ENCODE data around the gene SGSH. TPM values are rescaled to one million over a fixed set of nuclear protein-coding genes. Genes with fewer than 3 reads are reported as not detected.

Gene SGSH
- total RNA-seq, result 10 to 100 TPM; 27.0 to 79.3 (median 31.2) TPM

DNA sequence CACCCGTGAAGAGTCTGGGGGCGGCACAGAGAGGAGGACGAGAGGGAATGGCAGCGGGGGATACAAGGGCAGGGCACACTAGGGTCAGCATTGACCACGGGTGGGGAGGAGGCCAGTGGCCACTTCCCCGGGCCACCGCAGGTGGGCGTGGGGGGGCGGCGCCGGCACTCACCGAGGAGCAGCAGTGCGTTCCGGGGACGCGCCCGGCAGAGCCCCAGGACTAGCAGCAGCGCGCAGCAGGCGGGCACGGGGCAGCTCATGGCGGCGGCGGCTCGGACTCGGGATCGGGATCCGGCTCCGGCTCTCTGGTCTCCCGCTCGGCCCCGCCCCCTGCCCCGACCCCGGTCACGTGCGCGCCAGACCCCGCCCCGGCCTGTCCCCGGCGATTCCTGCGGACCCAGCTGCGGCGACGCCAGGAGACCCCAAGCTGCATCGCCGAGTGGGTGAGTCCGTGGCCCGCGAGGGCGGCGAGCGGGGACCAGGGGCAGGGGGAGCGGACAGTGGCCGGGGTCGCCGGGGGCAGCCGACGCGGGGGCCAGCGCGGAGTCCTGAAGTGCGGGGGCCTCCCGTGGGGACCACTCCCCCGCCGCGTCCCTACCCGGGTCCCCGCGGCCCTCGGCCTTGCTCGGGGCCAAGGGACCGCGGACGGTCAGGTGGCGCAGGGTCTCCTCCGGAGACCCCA lies at the start of gene SGSH, which contains the start of gene SLC26A11:
SGSH (minus strand) TSS at position 280 of the 682 bp plus-strand sequence; CDS start at position 260, 20 bp downstream.
SLC26A11 (plus strand) TSS at position 374 of the 682 bp plus-strand sequence. CDS start 1,134 bp downstream, outside the sequence.
- WGBS, result 0% methylated on average over 4 of the region's 77 CpGs
- peak; percentile 86 to 93 for DNase-seq (ENCODE audit: low spot score in 2 of 2)
- peak within 1 kb of the TSS; percentile 87 for H3K27ac ChIP-seq
- TF ChIP-seq POLR2A (IDR thresholded peaks at IDR 0.05) (peak in 1 of 2 donors; percentile 18), POLR2AphosphoS5 (IDR thresholded peaks at IDR 0.05) (no peak), EP300 (IDR thresholded peaks at IDR 0.05) (no peak)
- TF ChIP-seq, protein P1, sequence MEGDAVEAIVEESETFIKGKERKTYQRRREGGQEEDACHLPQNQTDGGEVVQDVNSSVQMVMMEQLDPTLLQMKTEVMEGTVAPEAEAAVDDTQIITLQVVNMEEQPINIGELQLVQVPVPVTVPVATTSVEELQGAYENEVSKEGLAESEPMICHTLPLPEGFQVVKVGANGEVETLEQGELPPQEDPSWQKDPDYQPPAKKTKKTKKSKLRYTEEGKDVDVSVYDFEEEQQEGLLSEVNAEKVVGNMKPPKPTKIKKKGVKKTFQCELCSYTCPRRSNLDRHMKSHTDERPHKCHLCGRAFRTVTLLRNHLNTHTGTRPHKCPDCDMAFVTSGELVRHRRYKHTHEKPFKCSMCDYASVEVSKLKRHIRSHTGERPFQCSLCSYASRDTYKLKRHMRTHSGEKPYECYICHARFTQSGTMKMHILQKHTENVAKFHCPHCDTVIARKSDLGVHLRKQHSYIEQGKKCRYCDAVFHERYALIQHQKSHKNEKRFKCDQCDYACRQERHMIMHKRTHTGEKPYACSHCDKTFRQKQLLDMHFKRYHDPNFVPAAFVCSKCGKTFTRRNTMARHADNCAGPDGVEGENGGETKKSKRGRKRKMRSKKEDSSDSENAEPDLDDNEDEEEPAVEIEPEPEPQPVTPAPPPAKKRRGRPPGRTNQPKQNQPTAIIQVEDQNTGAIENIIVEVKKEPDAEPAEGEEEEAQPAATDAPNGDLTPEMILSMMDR (IDR thresholded peaks at IDR 0.05), result no peak
- H3K27me3 ChIP-seq, result no peaks in the 10 kb centered on the region
- H3K4me3 ChIP-seq, result peak within 1 kb of the TSS; percentile 94
- H3K36me3 ChIP-seq, result peaks cover 28% of the 10 kb centered on the region
- peaks cover 27% of the 10 kb centered on the region for H3K4me1 ChIP-seq
- H3K9me3 ChIP-seq, result no peaks in the 10 kb centered on the region

DNA sequence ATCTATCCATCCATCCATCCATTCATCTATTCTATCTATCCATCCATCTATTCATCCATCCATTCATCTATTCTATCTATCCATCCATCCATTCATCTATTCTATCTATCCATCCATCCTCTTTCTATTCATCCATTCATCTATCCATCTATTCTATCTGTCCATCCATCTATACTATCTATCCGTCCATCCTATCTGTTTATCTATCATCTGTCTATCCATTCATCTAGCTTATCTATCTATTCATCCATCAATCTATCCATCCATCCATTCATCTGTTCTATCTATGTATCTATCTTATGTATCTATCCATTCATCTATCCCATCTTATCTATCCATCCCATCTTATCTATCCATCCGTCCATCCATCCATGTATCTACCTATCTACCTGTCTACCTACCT lies 49.3 kb upstream of the SGSH start:
- Histone ChIP-seq H3K36me3 (peaks cover 38% of the 10 kb centered on the region), H3K27ac (no peak overlapping the region)

DNA sequence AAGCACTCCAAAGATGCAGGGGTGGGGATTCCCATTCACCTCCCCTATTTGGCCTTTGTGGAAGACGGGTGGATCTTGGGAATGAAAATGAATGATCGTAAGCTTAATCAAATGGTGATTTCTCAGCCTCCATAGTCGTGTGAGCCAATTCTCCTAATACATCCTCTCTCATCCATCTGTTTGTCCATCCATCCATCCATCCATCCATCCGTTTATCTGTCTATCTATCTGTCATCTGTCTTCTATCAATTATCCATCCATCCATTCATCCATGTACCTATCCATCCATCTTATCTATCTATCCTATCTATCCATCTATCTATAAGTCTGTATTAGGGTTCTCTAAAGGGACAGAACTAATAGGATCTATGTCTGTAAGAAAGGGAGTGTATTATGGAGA lies 48.3 kb upstream of the SGSH start:
- no peak for TF ChIP-seq EP300 (IDR thresholded peaks at IDR 0.05)
- no peak for TF ChIP-seq POLR2AphosphoS5 (IDR thresholded peaks at IDR 0.05)
- TF ChIP-seq POLR2A (IDR thresholded peaks at IDR 0.05), result no peak
- TF ChIP-seq, protein P1 (IDR thresholded peaks at IDR 0.05), result no peak
- H3K4me1 ChIP-seq, result peaks cover 15% of the 10 kb centered on the region
- no peak overlapping the region for H3K4me3 ChIP-seq
- 85% methylated on average over 4 of the region's 4 CpGs for WGBS
- no peaks in the 10 kb centered on the region for H3K27me3 ChIP-seq
- no peaks in the 10 kb centered on the region for H3K9me3 ChIP-seq
- no peak overlapping the region for H3K27ac ChIP-seq
- no peak for DNase-seq (ENCODE audit: low spot score in 2 of 2)
- H3K36me3 ChIP-seq, result peaks cover 36% of the 10 kb centered on the region

More for the DNA sequence above, 49.3 kb upstream of the SGSH start:
- H3K9me3 ChIP-seq, result no peaks in the 10 kb centered on the region
- no peak overlapping the region for H3K4me3 ChIP-seq
- WGBS, result 94% methylated on average over 2 of the region's 2 CpGs
- no peaks in the 10 kb centered on the region for H3K27me3 ChIP-seq
- TF ChIP-seq POLR2AphosphoS5 (IDR thresholded peaks at IDR 0.05) (no peak), POLR2A (IDR thresholded peaks at IDR 0.05) (no peak), EP300 (IDR thresholded peaks at IDR 0.05) (no peak)
- no peak for DNase-seq (ENCODE audit: low spot score in 2 of 2)
- peaks cover 11% of the 10 kb centered on the region for H3K4me1 ChIP-seq

DNA sequence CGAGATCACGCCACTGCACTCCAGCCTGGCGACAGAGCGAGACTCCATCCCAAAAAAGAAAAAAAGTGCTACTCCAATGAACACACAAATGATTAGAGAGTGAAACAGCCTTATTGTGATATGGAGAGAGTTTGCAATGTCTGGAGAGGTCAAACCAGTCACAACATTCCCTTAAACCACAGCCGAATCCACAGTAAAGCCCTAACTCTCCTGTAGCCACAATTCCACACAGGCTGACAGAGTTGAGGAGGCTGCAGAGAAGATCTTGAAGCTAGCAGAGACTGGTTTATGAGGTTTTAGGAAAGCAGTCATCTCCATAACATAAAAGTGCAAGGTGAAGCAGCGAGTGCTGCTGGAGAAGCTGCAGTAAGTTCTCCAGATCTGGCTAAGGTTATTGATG lies 47.3 kb upstream of the SGSH start:
- no peaks in the 10 kb centered on the region for H3K9me3 ChIP-seq
- no peak for DNase-seq (ENCODE audit: low spot score in 2 of 2)
- no peak overlapping the region for H3K4me3 ChIP-seq
- WGBS, result 93% methylated on average over 6 of the region's 6 CpGs
- no peak for TF ChIP-seq POLR2AphosphoS5 (IDR thresholded peaks at IDR 0.05)
- TF ChIP-seq, protein P1 (IDR thresholded peaks at IDR 0.05), result no peak
- no peak for TF ChIP-seq EP300 (IDR thresholded peaks at IDR 0.05)
- no peak for TF ChIP-seq POLR2A (IDR thresholded peaks at IDR 0.05)
- H3K36me3 ChIP-seq, result peaks cover 33% of the 10 kb centered on the region
- H3K27ac ChIP-seq, result no peak overlapping the region
- H3K4me1 ChIP-seq, result peaks cover 25% of the 10 kb centered on the region
- no peaks in the 10 kb centered on the region for H3K27me3 ChIP-seq

DNA sequence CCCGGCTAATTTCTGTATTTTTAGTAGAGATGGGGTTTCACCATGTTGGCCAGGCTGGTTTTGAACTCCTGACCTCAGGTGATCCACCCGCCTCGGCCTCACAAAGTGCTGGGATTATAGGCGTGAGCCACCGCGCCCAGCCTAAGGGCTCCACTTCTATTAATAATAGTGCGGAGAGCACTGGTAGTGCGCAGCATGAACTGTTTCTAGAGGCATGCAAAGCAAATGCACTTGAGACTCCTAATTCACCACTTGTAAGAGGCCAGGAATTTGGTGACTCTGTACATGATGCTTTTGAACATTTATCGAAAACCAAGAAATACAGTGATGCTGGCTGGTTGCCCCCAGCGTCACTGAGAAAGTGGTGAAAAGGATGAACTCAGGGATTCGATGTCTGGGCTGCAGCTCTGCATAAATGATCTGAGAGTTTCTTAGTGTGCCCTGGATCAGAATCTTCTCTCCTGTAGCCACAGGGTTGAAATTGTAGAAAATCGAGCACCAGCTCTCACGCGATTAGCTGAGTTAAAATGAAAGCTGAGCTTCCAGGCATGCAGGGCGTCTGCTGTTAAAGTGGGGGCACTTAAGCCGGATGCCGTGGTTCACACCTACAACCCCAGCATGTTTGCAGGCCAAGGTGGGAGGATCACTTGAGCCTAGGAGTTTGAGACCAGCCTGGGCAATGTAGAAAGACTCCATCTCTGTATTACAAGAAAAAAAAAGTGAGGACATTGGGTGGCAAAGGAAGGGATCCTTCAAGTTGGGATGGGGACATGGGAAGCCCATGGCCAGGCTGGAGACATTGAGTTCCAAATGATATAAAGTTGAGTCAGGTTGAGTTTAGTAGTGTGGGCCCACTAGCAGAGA lies 45.3 kb upstream of the SGSH start:
- DNase-seq (ENCODE audit: low spot score in 2 of 2), result no peak

More for the DNA sequence above, 45.3 kb upstream of the SGSH start:
- TF ChIP-seq POLR2A (IDR thresholded peaks at IDR 0.05) (no peak), POLR2AphosphoS5 (IDR thresholded peaks at IDR 0.05) (no peak), EP300 (IDR thresholded peaks at IDR 0.05) (no peak)
- TF ChIP-seq, protein P1 (IDR thresholded peaks at IDR 0.05), result no peak
- no peak overlapping the region for H3K27ac ChIP-seq
- no peaks in the 10 kb centered on the region for H3K27me3 ChIP-seq
- WGBS, result 95% methylated on average over 17 of the region's 17 CpGs
- H3K36me3 ChIP-seq, result peaks cover 33% of the 10 kb centered on the region
- no peaks in the 10 kb centered on the region for H3K9me3 ChIP-seq
- peaks cover 37% of the 10 kb centered on the region for H3K4me1 ChIP-seq
- no peak overlapping the region for H3K4me3 ChIP-seq

All from suprapubic skin (tissue), 4 donors.